GM10248 (cell line): Measurements from ENCODE around the gene GPR153.
A peak's percentile ranks its signal among the peaks of the same experiment; 100 is the strongest.

Experiments used
- CTCF ChIA-PET: fragments of 300-600 bp; sonication (Branson Sonifier 250); formaldehyde crosslinking; extraction: SDS; loops from one replicate; lab custom pipeline; 2021; ENCODE audit warnings: antibody characterized with exemption; lab: Yijun Ruan, JAX
- POLR2A ChIA-PET: fragments of 350-650 bp; sonication (Branson Sonifier 250); formaldehyde crosslinking; extraction: SDS; loops from one replicate; lab custom pipeline; 2020; ENCODE audit warnings: antibody characterized with exemption; lab: Yijun Ruan, JAX
- DNase-seq: peaks from one replicate; pipeline ENCODE4 v3.0.0; 2012; ENCODE audit errors: extremely low spot score
- CTCF ChIP-seq: IDR thresholded peaks from 2 replicates; pipeline ENCODE4 v1.5.1; 2012; ENCODE audit warnings: mild to moderate bottlenecking, low read depth; ENCODE audit errors: extremely low read depth, missing control alignments, control extremely low read depth

GPR153 gene

GRCh38 chr1:6248932-6249738, 11.8 kb downstream of the GPR153 start:
- DNase-seq: no peak
- POLR2A ChIA-PET: interaction anchor here (1.5 kb wide), 1 partner anchor 9 kb away, joined by 3 read pairs; no protein-coding TSS in a partner anchor
- no peak for TF ChIP-seq CTCF
- CTCF ChIA-PET: interaction anchor here (1.0 to 9.6 kb wide), 5 partner anchors 11 to 100 kb away, joined by 4 to 272 read pairs (median 44); partner anchors contain the start of gene GPR153

GRCh38 chr1:6248161-6248776, 12.6 kb downstream of the GPR153 start:
- TF ChIP-seq CTCF: no peak
- ChIA-PET CTCF (interaction anchor here (1.1 to 9.6 kb wide), 15 partner anchors 8 to 190 kb away, joined by 3 to 272 read pairs (median 19); partner anchors contain the start of genes GPR153 and ICMT), POLR2A (interaction anchor here (0.6 to 1.5 kb wide), 2 partner anchors 10 to 275 kb away, joined by 3 to 5 read pairs; no protein-coding TSS in a partner anchor)
- DNase-seq: no peak

GRCh38 chr1:6247651-6248050, 13.2 kb downstream of the GPR153 start:
- ChIA-PET POLR2A (interaction anchor here (0.5 to 1.5 kb wide), 3 partner anchors 11 to 276 kb away, joined by 3 to 5 read pairs (median 5); no protein-coding TSS in a partner anchor), CTCF (interaction anchor here (0.8 to 9.6 kb wide), 28 partner anchors 9 to 220 kb away, joined by 3 to 272 read pairs (median 6); partner anchors contain the start of genes ESPN, GPR153 and ICMT)
- no peak for TF ChIP-seq CTCF
- DNase-seq: no peak

GRCh38 chr1:6246497-6247467, 14.1 kb downstream of the GPR153 start:
- CTCF ChIA-PET: interaction anchor here (0.7 to 9.6 kb wide), 51 partner anchors 8 to 330 kb away, joined by 3 to 272 read pairs (median 4); partner anchors contain the start of genes ESPN, GPR153 and ICMT
- DNase-seq: peak; percentile 88
- TF ChIP-seq CTCF: peak; percentile 91
- POLR2A ChIA-PET: interaction anchor here (0.5 kb wide), 1 partner anchor 196 kb away, joined by 5 read pairs; no protein-coding TSS in a partner anchor

GRCh38 chr1:6245869-6246496, 14.9 kb downstream of the GPR153 start:
- DNase-seq: peak; percentile 65
- no peak for TF ChIP-seq CTCF
- POLR2A ChIA-PET: no interaction called here
- CTCF ChIA-PET: interaction anchor here (0.7 to 9.6 kb wide), 43 partner anchors 7 to 330 kb away, joined by 3 to 272 read pairs (median 6); partner anchors contain the start of genes ESPN, GPR153 and ICMT
